Endothelial cell of umbilical vein (primary cell): ENCODE measurements around the gene RECQL. TPM values are rescaled to one million over a fixed set of nuclear protein-coding genes. Genes with fewer than 3 reads are reported as not detected.
A peak's percentile ranks its signal among the peaks of the same experiment; 100 is the strongest.

Source experiments
- BruUV-seq: library from RNA; stranded (reverse); fragments of 400-500 nt; replicated peaks from 2 replicates; lab custom pipeline; 2021; lab: Mats Ljungman, UMichigan
- CTCF ChIA-PET: fragments of 300-600, 350-600 bp; sonication (Branson Sonifier 250); formaldehyde crosslinking; loops from one replicate; lab custom pipeline; 2021; ENCODE audit warnings: antibody characterized with exemption, inconsistent platforms; lab: Charles Lee
- POLR2A ChIA-PET: fragments of 300-600, 350-600 bp; sonication (Branson Sonifier 250); formaldehyde crosslinking; loops from one replicate; lab custom pipeline; 2021; ENCODE audit warnings: antibody characterized with exemption, inconsistent platforms; lab: Charles Lee
- DNase-seq: peaks from one replicate; pipeline ENCODE4 v3.0.0-alpha.2; 2011; ENCODE audit warnings: low read depth, low spot score
- FAIRE-seq: peaks from 2 replicates; lab custom pipeline; 2011; peaks lifted over from hg19 to GRCh38; lab: Jason Lieb, UNC
- H2AFZ ChIP-seq: 2 replicates; pipeline ENCODE4 v1.6.0; 2012; ENCODE audit warnings: low read depth, low read length, control low read depth, inconsistent platforms
- H3K27ac ChIP-seq: 2 replicates; pipeline ENCODE4 v1.5.1; 2011; ENCODE audit warnings: low read depth, mild to moderate bottlenecking, control low read depth, low read length, moderate library complexity; ENCODE audit not compliant: insufficient read depth
- H3K27me3 ChIP-seq, 2 experiments: 2 replicates each; pipeline versions ENCODE4 v1.6.0 to v1.6.1; 2011; ENCODE audit warnings: low read length in 2 of 2, mixed read lengths in 1 of 2; ENCODE audit not compliant: control insufficient read depth in 2 of 2, insufficient read depth in 2 of 2
- H3K36me3 ChIP-seq, 2 experiments: 2 replicates in 1 of 2; 3 replicates in 1 of 2; pipeline ENCODE4 v1.5.1; 2011; ENCODE audit warnings: low read length in 2 of 2, mild to moderate bottlenecking in 1 of 2, moderate library complexity in 1 of 2; ENCODE audit not compliant: control insufficient read depth in 2 of 2, insufficient read depth in 2 of 2; ENCODE audit errors: extremely low read depth in 1 of 2
- H3K4me1 ChIP-seq: 3 replicates; pipeline ENCODE4 v1.5.1; 2011; ENCODE audit warnings: mild to moderate bottlenecking, low read length; ENCODE audit not compliant: control insufficient read depth, insufficient read depth; ENCODE audit errors: extremely low read depth
- H3K4me2 ChIP-seq: 2 replicates; pipeline ENCODE4 v1.6.1; 2011; ENCODE audit warnings: low read length, control low read depth, mixed read lengths; ENCODE audit not compliant: insufficient read depth
- H3K4me3 ChIP-seq, 3 experiments: fragments of 200-600 bp in 1 of 3; sonication (generic), shearing (Covaris generic) in 1 of 3; replicated peaks in 1 of 3; 2 replicates each; pipeline ENCODE4 v1.5.1; 2011 to 2016; ENCODE audit warnings: control low read depth in 3 of 3, low read length in 3 of 3, mild to moderate bottlenecking in 2 of 3, inconsistent platforms in 1 of 3, low read depth in 1 of 3, moderate library complexity in 1 of 3; ENCODE audit not compliant: insufficient read depth in 1 of 3
- H3K79me2 ChIP-seq: 2 replicates; pipeline ENCODE4 v1.6.0; 2012; ENCODE audit warnings: low read length, inconsistent platforms; ENCODE audit not compliant: control insufficient read depth, insufficient read depth
- H3K9ac ChIP-seq: replicated peaks from 2 replicates; pipeline ENCODE3; 2011; ENCODE audit warnings: low read length, control low read depth; ENCODE audit not compliant: insufficient read depth; ENCODE audit errors: extremely low read depth
- H3K9me1 ChIP-seq: replicated peaks from 3 replicates; pipeline ENCODE4 v1.6.0; 2011; ENCODE audit warnings: mild to moderate bottlenecking, low read length; ENCODE audit not compliant: control insufficient read depth, insufficient read depth; ENCODE audit errors: extremely low read depth
- H3K9me3 ChIP-seq: replicated peaks from 2 replicates; pipeline ENCODE4 v1.5.1; 2012; ENCODE audit warnings: low read length, inconsistent platforms; ENCODE audit not compliant: control insufficient read depth, insufficient read depth
- H4K20me1 ChIP-seq: replicated peaks from 2 replicates; pipeline ENCODE3; 2011; ENCODE audit warnings: mild to moderate bottlenecking, low read length; ENCODE audit not compliant: control insufficient read depth, insufficient read depth; ENCODE audit errors: extremely low read depth
- CTCF ChIP-seq, 2 donors: IDR thresholded peaks; 1 replicate in 1 of 2; 2 replicates in 1 of 2; pipeline ENCODE4 v1.5.1; 2011; ENCODE audit warnings: low read length in 2 of 2, mild to moderate bottlenecking in 2 of 2, moderate library complexity in 2 of 2, control low read depth in 1 of 2, inconsistent platforms in 1 of 2, low read depth in 1 of 2; ENCODE audit not compliant: insufficient read depth in 1 of 2; ENCODE audit errors: extremely low read depth in 1 of 2
- EZH2 ChIP-seq: IDR thresholded peaks from 2 replicates; pipeline ENCODE4 v1.6.1; 2012; ENCODE audit warnings: borderline replicate concordance, low read depth, mild to moderate bottlenecking, moderate library complexity, low read length, inconsistent platforms; ENCODE audit not compliant: severe bottlenecking
- FOS ChIP-seq: IDR thresholded peaks from 2 replicates; pipeline ENCODE4 v1.6.1; 2011; ENCODE audit warnings: mild to moderate bottlenecking, low read length, moderate library complexity, borderline replicate concordance; ENCODE audit not compliant: insufficient read depth
- GATA2 ChIP-seq: IDR thresholded peaks from 2 replicates; pipeline ENCODE4 v1.7.0; 2011; ENCODE audit warnings: low read depth, mild to moderate bottlenecking, moderate library complexity, mixed read lengths, low read length; ENCODE audit not compliant: insufficient read length, insufficient read depth
- MAX ChIP-seq: IDR thresholded peaks from 2 replicates; pipeline ENCODE4 v1.6.1; 2011; ENCODE audit not compliant: insufficient read depth, insufficient read length
- MYC ChIP-seq: IDR thresholded peaks from one replicate; pipeline ENCODE4 v1.6.1; 2011; ENCODE audit warnings: mild to moderate bottlenecking, low read depth, low read length
- POLR2A ChIP-seq: IDR thresholded peaks from 2 replicates; pipeline ENCODE4 v1.6.1; 2012; ENCODE audit warnings: low read depth, mild to moderate bottlenecking, control low read depth, low read length
- POLR2AphosphoS5 ChIP-seq: IDR thresholded peaks from 2 replicates; pipeline ENCODE4 v1.6.1; 2012; ENCODE audit warnings: low read depth, mild to moderate bottlenecking, control low read depth, low read length, moderate library complexity; ENCODE audit not compliant: insufficient read depth
- dilution Hi-C: fragments of 300-500 bp; cut with MboI; formaldehyde crosslinking; loops from one replicate; pipeline ENCODE4 v1.15.0; 2019; ENCODE audit warnings: low sequenced_read_pairs; ENCODE audit not compliant: extremely low pct_ligation_motif_present
- intact Hi-C: fragments of 100-400 bp; cut with micrococcal nuclease; formaldehyde crosslinking; loops from one replicate; pipeline ENCODE4 v1.10.0; 2022
- polyA plus RNA-seq, 4 experiments: library from polyadenylated mRNA; depleted of rRNA in 3 of 4; stranded (reverse) in 3 of 4; unstranded in 1 of 4; fragments of >200 nt; gene quantifications; 2 replicates each; pipeline versions ENCODE4 v1.2.1 to v1.2.3, GENCODE V29; 2011 to 2012; ENCODE audit warnings: missing spikeins in 1 of 4
- total RNA-seq: library from RNA; stranded (reverse); gene quantifications from 2 replicates; pipeline ENCODE4 v1.2.3, GENCODE V29; 2021

Gene RECQL
- total and polyA plus RNA-seq, 2 donors (not counting 3 experiments of a cell fraction or from before 2014, with no cell fraction given) = 9.3 to 50.3 TPM

GRCh38 chr12:21438643-21439042, 62.8 kb downstream of the RECQL start:
- H4K20me1 ChIP-seq = no peaks in the 10 kb centered on the region
- H3K36me3 ChIP-seq = peaks cover 0 to 3% of the 10 kb centered on the region in 2 experiments
- H3K4me1 ChIP-seq = peaks cover 4% of the 10 kb centered on the region
- BruUV-seq = no TSS peak
- peaks cover 5% of the 10 kb centered on the region for H3K79me2 ChIP-seq
- H3K9ac ChIP-seq = peak overlapping the region; percentile 90
- TF ChIP-seq EZH2 (no peak), MAX (no peak), FOS (no peak), POLR2A (no peak), GATA2 (no peak), CTCF (IDR thresholded peaks at IDR 0.05; ENCODE audit: extremely low read depth in 1 of 2, insufficient read depth in 1 of 2, low read depth in 1 of 2, low read length in 2 of 2) (no peak), MYC (no peak), POLR2AphosphoS5 (no peak)
- no peak overlapping the region for H3K27ac ChIP-seq
- no peaks in the 10 kb centered on the region for H3K9me1 ChIP-seq
- peak overlapping the region; percentile 60 for H3K4me2 ChIP-seq
- no peak for DNase-seq
- H2AFZ ChIP-seq = no peak overlapping the region
- ChIA-PET CTCF (interaction anchor here (1.2 to 1.7 kb wide), 4 partner anchors 8 to 190 kb away, joined by 3 to 9 read pairs (median 6); no protein-coding TSS in a partner anchor), POLR2A (no interaction called here)
- H3K9me3 ChIP-seq = no peaks in the 10 kb centered on the region
- dilution Hi-C loops = no loop called here
- H3K27me3 ChIP-seq = no peaks in the 10 kb centered on the region
- intact Hi-C loops = loop anchor here (5.0 kb wide), 2 partner anchors 186 to 609 kb away; partner anchors contain the start of gene CMAS
- peak overlapping the region in 1 of 3 experiments; percentile 85 for H3K4me3 ChIP-seq
- FAIRE-seq = no peak
